ENCODE results near the gene POFUT2. TPM values are rescaled to one million over a fixed set of nuclear protein-coding genes. Genes with fewer than 3 reads are reported as not detected.

The POFUT2 gene
- polyA plus RNA-seq, 2 of the 4 experiments (the other 2 are of a cell fraction), result 10.7 to 16.6 TPM

DNA sequence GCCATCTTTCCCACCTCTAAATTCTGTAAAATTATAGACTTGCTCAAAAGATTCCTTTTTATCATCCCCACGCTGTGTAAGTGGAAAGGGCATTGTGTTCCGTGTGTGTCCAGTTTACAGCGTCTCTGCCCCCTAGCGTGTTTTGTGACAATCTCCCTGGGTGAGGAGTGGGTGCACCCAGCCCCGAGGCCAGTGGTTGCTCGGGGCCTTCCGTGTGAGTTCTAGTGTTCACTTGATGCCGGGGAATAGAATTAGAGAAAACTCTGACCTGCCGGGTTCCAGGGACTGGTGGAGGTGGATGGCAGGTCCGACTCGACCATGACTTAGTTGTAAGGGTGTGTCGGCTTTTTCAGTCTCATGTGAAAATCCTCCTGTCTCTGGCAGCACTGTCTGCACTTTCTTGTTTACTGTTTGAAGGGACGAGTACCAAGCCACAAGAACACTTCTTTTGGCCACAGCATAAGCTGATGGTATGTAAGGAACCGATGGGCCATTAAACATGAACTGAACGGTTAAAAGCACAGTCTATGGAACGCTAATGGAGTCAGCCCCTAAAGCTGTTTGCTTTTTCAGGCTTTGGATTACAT is 61.9 kb downstream of the POFUT2 start:
- no peak for FAIRE-seq
- Histone ChIP-seq H3K4me3 (no peak overlapping the region), H3K4me2 (no peak overlapping the region), H3K4me1 (peaks cover 11% of the 10 kb centered on the region), H3K27ac (no peak overlapping the region), H3K9me3 (no peaks in the 10 kb centered on the region)
- CTCF ChIA-PET, result interaction anchor here (1.2 kb wide), 1 partner anchor 86 kb away, joined by 3 read pairs; no protein-coding TSS in a partner anchor
- POLR2A ChIA-PET, result no interaction called here
- 75% methylated on average over 16 of the region's 16 CpGs for WGBS (ENCODE audit: missing lambda C conversion rate)
- DNase-seq (ENCODE audit: low read depth in 1 of 2, low spot score in 1 of 2), result no peak
- ATAC-seq, result no peak
- TF ChIP-seq KDM1A (IDR thresholded peaks at IDR 0.05; ENCODE audit: low read depth), result no peak
- no peak for TF ChIP-seq MAFK (IDR thresholded peaks at IDR 0.05; ENCODE audit: partially characterized antibody)
- TF ChIP-seq RAD21 (conservative IDR thresholded peaks at IDR 0.05 in 1 of 2, IDR thresholded peaks at IDR 0.05 in 1 of 2), result no peak

DNA sequence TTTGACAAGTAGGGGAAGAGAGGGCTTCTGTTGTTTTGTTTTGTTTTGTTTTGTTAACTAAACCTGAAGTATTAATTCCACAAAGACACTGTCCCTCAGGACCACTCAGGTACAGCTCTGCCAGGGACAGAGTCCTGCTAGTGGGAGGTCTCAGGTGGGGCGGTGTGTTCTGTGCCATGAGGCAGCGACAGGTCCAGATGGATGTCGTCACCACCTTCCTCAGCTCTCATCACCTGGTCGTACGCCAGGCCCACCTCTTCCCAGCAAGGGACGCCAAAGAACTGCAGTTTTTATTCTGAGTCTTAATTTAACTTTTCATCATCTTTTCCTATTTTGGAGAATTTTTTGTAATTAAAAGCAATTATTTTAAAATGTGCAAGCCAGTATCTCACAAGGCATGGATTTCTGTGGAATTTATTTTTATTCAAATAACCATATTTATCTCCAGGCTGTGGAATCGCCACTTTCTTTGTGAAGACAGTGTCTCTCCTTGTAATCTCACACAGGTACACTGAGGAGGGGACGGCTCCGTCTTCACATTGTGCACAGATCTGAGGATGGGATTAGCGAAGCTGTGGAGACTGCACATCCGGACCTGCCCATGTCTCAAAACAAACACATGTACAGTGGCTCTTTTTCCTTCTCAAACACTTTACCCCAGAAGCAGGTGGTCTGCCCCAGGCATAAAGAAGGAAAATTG is 62.5 kb downstream of the POFUT2 start:
- no peak overlapping the region for H3K27ac ChIP-seq
- no peak overlapping the region for H3K4me2 ChIP-seq
- DNase-seq (ENCODE audit: low read depth in 1 of 2, low spot score in 1 of 2) (no peak), ATAC-seq (no peak), FAIRE-seq (no peak)
- 88% methylated on average over 11 of the region's 11 CpGs for WGBS (ENCODE audit: missing lambda C conversion rate)
- TF ChIP-seq, protein P1, sequence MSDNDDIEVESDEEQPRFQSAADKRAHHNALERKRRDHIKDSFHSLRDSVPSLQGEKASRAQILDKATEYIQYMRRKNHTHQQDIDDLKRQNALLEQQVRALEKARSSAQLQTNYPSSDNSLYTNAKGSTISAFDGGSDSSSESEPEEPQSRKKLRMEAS (IDR thresholded peaks at IDR 0.05), result no peak
- TF ChIP-seq KDM1A (IDR thresholded peaks at IDR 0.05; ENCODE audit: low read depth) (no peak), CBX2 (IDR thresholded peaks at IDR 0.05; ENCODE audit: borderline replicate concordance, low read depth) (no peak), NPAS2 (CRISPR knock-in tag; IDR thresholded peaks at IDR 0.05; ENCODE audit: borderline replicate concordance) (no peak)
- POLR2A ChIA-PET, result no interaction called here
- H3K4me1 ChIP-seq, result peaks cover 11% of the 10 kb centered on the region
- CTCF ChIA-PET, result no interaction called here
- no peaks in the 10 kb centered on the region for H3K9me3 ChIP-seq
- H3K4me3 ChIP-seq, result no peak overlapping the region

DNA sequence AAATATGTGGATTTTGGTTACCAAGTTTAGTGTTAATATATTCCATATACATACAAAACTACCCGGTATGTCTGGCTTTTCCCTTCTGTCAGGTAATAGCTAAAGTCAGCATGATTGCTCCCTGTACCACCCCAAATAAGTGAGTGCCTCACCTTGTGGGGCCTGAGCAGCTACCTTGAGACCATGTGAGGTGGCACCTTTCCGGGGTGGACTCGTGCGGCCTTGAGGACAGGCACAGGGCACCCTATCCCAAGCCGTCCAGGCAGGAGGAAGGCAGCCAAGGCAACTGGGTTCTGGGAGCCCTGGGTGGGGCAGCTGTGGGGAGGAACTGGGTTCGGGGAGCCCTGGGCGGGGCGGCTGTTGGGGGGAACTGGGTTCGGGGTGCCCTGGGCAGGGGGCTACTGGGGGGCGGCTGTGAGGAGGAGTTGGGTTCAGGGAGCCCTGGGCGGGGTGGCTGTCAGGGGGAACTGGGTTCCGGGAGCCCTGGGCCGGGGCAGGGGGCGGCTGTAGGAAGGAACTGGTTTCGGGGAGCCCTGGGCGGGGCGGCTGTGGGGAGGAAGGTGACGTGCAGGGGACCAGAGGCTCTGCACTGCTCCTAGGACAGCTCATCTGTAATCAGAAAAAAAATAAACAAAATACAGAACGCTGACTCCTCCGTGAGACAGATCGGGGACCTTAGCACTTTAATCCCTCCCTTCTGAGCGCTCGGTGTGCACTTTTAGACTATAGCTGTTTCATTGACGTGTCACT is 63.3 kb downstream of the POFUT2 start:
- POLR2A ChIA-PET, result no interaction called here
- no peak for ATAC-seq
- 55% methylated on average over 17 of the region's 24 CpGs for WGBS (ENCODE audit: missing lambda C conversion rate)

More for the DNA sequence above, 63.3 kb downstream of the POFUT2 start:
- DNase-seq (ENCODE audit: low read depth in 1 of 2, low spot score in 1 of 2), result no peak
- Histone ChIP-seq H3K4me1 (peaks cover 11% of the 10 kb centered on the region), H3K27ac (no peak overlapping the region), H3K9me3 (no peaks in the 10 kb centered on the region), H3K4me3 (no peak overlapping the region), H3K4me2 (no peak overlapping the region)
- FAIRE-seq, result no peak
- CTCF ChIA-PET, result interaction anchor here (1.0 kb wide), 1 partner anchor 275 kb away, joined by 3 read pairs; no protein-coding TSS in a partner anchor
- no peak for TF ChIP-seq RFX5 (IDR thresholded peaks at IDR 0.05)
- no peak for TF ChIP-seq TFCP2L1 (CRISPR knock-in tag; IDR thresholded peaks at IDR 0.05)
- no peak for TF ChIP-seq POLR2AphosphoS2 (conservative IDR thresholded peaks at IDR 0.05; ENCODE audit: low read length)
- TF ChIP-seq, protein P2, sequence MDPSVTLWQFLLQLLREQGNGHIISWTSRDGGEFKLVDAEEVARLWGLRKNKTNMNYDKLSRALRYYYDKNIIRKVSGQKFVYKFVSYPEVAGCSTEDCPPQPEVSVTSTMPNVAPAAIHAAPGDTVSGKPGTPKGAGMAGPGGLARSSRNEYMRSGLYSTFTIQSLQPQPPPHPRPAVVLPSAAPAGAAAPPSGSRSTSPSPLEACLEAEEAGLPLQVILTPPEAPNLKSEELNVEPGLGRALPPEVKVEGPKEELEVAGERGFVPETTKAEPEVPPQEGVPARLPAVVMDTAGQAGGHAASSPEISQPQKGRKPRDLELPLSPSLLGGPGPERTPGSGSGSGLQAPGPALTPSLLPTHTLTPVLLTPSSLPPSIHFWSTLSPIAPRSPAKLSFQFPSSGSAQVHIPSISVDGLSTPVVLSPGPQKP (IDR thresholded peaks at IDR 0.05; ENCODE audit: low read depth, low read length), result no peak
- TF ChIP-seq BHLHE40 (IDR thresholded peaks at IDR 0.05; ENCODE audit: low read depth, low read length), result no peak
- TF ChIP-seq NPAS2 (CRISPR knock-in tag; IDR thresholded peaks at IDR 0.05; ENCODE audit: borderline replicate concordance), result no peak
- TF ChIP-seq ZSCAN20 (CRISPR knock-in tag; IDR thresholded peaks at IDR 0.05), result no peak
- no peak for TF ChIP-seq CBX8 (IDR thresholded peaks at IDR 0.05)
- no peak for TF ChIP-seq CEBPB (IDR thresholded peaks at IDR 0.05)
- TF ChIP-seq ZC3H11A (IDR thresholded peaks at IDR 0.05), result no peak
- TF ChIP-seq SMC3 (IDR thresholded peaks at IDR 0.05), result no peak
- TF ChIP-seq GATA3 (IDR thresholded peaks at IDR 0.05; ENCODE audit: borderline replicate concordance), result no peak
- TF ChIP-seq RAD21 (conservative IDR thresholded peaks at IDR 0.05 in 1 of 2, IDR thresholded peaks at IDR 0.05 in 1 of 2), result no peak
- no peak for TF ChIP-seq TP53 (CRISPR knock-in tag; IDR thresholded peaks at IDR 0.05)
- TF ChIP-seq RCOR1 (IDR thresholded peaks at IDR 0.05; ENCODE audit: low read depth, low read length), result no peak
- TF ChIP-seq, protein P3, sequence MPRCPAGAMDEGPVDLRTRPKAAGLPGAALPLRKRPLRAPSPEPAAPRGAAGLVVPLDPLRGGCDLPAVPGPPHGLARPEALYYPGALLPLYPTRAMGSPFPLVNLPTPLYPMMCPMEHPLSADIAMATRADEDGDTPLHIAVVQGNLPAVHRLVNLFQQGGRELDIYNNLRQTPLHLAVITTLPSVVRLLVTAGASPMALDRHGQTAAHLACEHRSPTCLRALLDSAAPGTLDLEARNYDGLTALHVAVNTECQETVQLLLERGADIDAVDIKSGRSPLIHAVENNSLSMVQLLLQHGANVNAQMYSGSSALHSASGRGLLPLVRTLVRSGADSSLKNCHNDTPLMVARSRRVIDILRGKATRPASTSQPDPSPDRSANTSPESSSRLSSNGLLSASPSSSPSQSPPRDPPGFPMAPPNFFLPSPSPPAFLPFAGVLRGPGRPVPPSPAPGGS (IDR thresholded peaks at IDR 0.05), result no peak
- no peak for TF ChIP-seq JUNB (IDR thresholded peaks at IDR 0.05)
- no peak for TF ChIP-seq KDM1A (IDR thresholded peaks at IDR 0.05; ENCODE audit: low read depth)
- no peak for TF ChIP-seq NR3C1 (IDR thresholded peaks at IDR 0.05)
